GM12874 (cell line): ENCODE results near the gene POLR3G.

Experiments
- TF ChIP-seq, protein P1 (sequence below): IDR thresholded peaks from 2 replicates; pipeline ENCODE4 v1.5.1; 2011; ENCODE audit warnings: low read depth, mild to moderate bottlenecking, control low read depth, low read length, moderate library complexity; ENCODE audit not compliant: insufficient read depth

POLR3G gene

DNA sequence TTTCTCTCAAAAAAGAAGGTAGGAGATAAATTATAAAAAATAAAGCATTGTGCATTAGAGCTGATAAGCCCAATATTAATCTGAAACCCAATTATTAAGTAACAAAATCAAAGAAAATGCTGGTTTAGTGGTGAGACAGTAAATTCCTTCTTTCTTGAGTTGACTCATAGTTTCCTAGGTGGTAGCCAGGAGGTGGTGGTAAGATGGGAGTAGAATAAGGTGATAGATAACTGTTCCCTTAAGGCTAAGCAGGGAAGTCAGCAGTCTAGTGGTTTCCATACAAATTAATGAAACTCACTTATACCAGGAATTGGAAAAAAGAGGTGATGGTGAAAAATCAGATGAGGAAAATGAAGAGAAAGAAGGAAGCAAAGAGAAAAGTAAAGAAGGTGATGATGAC lies 31.6 kb downstream of the POLR3G start:
- TF ChIP-seq, protein P1, sequence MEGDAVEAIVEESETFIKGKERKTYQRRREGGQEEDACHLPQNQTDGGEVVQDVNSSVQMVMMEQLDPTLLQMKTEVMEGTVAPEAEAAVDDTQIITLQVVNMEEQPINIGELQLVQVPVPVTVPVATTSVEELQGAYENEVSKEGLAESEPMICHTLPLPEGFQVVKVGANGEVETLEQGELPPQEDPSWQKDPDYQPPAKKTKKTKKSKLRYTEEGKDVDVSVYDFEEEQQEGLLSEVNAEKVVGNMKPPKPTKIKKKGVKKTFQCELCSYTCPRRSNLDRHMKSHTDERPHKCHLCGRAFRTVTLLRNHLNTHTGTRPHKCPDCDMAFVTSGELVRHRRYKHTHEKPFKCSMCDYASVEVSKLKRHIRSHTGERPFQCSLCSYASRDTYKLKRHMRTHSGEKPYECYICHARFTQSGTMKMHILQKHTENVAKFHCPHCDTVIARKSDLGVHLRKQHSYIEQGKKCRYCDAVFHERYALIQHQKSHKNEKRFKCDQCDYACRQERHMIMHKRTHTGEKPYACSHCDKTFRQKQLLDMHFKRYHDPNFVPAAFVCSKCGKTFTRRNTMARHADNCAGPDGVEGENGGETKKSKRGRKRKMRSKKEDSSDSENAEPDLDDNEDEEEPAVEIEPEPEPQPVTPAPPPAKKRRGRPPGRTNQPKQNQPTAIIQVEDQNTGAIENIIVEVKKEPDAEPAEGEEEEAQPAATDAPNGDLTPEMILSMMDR = no peak

- TF ChIP-seq, protein P1 = no peak
These were observed 35.8 kb downstream of the POLR3G start for GRCh38 chr5:90510438-90510837.

DNA sequence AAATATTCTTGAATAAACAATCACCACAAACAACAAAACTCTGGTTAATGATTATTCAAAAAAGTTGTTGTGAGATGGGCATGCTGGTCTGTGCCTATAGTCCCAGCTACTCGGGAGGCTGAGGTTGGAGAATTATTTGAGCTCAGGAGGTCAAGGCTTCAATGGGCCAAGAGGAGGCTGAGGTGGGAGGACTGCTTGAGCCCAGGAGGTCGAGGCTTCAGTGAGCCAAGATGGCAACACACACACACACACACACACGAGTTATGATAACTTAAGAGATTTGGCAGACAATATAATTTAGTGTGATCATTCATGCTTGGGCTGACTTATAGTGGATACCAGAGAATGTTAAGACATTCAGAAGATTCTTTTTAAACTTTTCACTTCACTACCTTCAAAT lies 39.9 kb downstream of the POLR3G start:
- TF ChIP-seq, protein P1 = no peak

DNA sequence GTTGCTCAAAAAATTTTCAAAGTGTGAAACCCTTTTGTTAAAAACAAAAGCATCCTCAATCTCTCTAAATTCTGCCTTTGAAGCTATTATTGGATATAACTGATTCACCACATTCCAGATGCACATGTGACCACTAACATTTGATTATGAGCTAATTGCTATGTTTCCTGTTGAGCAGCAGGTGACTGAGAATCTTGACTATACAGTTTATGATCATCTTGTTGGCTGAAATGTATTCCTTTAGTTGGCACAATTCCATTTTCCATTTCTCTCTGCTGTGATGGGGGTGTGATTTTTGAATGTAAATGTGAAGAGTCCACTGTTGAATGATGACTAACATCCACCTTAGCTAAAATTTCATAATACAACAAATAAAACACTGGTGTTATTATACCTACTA lies 44.0 kb downstream of the POLR3G start:
- TF ChIP-seq, protein P1 = no peak

DNA sequence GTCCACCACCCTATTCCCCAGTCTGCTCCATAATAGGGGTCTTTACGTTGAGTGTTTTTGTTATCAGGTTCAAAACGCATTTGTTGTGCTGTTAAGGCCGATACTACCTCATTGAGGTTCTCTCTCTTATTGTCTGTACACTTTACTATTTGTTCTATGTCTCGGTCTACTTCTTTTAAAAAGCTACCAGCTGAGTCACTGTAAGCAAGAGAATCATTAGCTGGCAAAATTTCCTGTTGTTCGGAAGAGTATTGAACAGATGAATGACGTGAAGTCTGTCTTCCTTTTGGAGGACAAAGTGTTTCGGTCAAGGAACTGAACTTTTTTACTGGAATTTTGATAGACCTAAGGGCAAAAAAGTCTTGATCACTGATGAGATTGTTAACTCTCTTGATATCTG lies 44.4 kb downstream of the POLR3G start:
- TF ChIP-seq, protein P1 = no peak

- TF ChIP-seq, protein P1 = no peak
These were observed 54.0 kb downstream of the POLR3G start for GRCh38 chr5:90528601-90529193.

- TF ChIP-seq, protein P1 = no peak
These were observed 54.7 kb downstream of the POLR3G start, which contains the start of gene LYSMD3 for GRCh38 chr5:90529194-90529938. Gene LYSMD3, minus strand, starts transcription at chr5:90529584. Its CDS starts 4,295 bp downstream, at chr5:90525289.
